ENCODE data around the gene ZSWIM6. TPM values are rescaled to one million over a fixed set of nuclear protein-coding genes. Genes with fewer than 3 reads are reported as not detected.

The ZSWIM6 gene
- total RNA-seq, 1 experiment from 2014 or later: 10.8 TPM

DNA sequence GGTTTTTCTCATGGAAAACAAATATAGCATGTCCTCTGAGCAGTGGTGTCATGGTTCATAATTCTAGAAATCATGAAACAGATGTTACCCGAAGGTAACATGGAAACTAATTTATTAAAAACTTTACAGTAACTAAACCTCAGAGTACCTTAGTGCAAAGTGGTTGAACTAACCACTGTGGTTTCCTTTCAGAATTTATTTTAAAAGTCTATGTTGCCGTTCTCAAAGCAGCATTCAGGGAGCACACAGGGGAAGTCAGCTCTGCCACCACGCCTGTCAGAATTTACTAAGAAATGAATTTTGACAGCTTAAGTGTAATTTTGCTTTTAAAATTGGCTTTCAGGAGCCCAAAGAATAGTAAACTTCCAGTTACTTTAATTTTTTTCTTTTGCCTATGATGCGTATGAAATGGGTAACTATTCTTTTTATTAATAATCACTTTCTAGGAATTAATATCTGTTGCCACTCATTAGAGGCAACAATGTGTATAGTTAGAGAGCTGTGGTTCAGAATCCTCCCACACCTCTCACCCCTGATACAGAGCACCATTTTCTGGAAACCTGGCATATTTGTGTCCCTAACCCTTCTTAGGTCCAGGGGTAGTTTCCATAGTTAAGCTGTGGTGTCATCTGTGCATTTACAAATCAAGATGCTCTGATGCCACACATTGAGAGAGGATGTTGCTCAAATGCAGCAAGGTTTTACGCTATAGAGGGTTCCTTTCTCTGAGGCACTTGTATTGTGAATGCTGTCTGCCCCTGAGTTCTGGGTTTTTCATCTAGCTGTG is 202.6 kb downstream of the ZSWIM6 start:
- BruUV-seq (replicated peaks): no TSS peak
- DNase-seq (ENCODE audit: low read depth, low spot score): no peak
- H3K4me1 ChIP-seq (ENCODE audit: control insufficient read depth, insufficient read depth, low read length): no peaks in the 10 kb centered on the region
- no peak for ATAC-seq
- H3K27ac ChIP-seq (ENCODE audit: low read length): no peak overlapping the region
- intact Hi-C loops (cut with micrococcal nuclease; ENCODE audit: unreplicated experiment): no loop called here
- TF ChIP-seq, protein P1, sequence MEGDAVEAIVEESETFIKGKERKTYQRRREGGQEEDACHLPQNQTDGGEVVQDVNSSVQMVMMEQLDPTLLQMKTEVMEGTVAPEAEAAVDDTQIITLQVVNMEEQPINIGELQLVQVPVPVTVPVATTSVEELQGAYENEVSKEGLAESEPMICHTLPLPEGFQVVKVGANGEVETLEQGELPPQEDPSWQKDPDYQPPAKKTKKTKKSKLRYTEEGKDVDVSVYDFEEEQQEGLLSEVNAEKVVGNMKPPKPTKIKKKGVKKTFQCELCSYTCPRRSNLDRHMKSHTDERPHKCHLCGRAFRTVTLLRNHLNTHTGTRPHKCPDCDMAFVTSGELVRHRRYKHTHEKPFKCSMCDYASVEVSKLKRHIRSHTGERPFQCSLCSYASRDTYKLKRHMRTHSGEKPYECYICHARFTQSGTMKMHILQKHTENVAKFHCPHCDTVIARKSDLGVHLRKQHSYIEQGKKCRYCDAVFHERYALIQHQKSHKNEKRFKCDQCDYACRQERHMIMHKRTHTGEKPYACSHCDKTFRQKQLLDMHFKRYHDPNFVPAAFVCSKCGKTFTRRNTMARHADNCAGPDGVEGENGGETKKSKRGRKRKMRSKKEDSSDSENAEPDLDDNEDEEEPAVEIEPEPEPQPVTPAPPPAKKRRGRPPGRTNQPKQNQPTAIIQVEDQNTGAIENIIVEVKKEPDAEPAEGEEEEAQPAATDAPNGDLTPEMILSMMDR (IDR thresholded peaks at IDR 0.05): no peak
- H3K9me3 ChIP-seq (ENCODE audit: control insufficient read depth, insufficient read depth, low read depth, low read length): no peaks in the 10 kb centered on the region
- H3K4me3 ChIP-seq (ENCODE audit: low read depth in 2 of 2, low read length in 2 of 2): no peak overlapping the region
- ChIA-PET CTCF (no interaction called here), POLR2A (no interaction called here)
- H3K27me3 ChIP-seq (ENCODE audit: control insufficient read depth, insufficient read depth, low read length): no peaks in the 10 kb centered on the region
- H3K36me3 ChIP-seq (ENCODE audit: control insufficient read depth, insufficient read depth, low read length): peaks cover 2% of the 10 kb centered on the region; the same call in 1 of the 2 replicates
- in situ Hi-C loops (cut with HindIII; ENCODE audit: low pct_unique_long_range_greater_than_20kb, low sequenced_read_pairs): no loop called here

- no peaks in the 10 kb centered on the region; the same call in 1 of the 2 replicates for H3K36me3 ChIP-seq (ENCODE audit: control insufficient read depth, insufficient read depth, low read length)
- H3K4me1 ChIP-seq (ENCODE audit: control insufficient read depth, insufficient read depth, low read length): no peaks in the 10 kb centered on the region
- H3K27me3 ChIP-seq (ENCODE audit: control insufficient read depth, insufficient read depth, low read length): no peaks in the 10 kb centered on the region
- BruUV-seq (replicated peaks): no TSS peak
- ATAC-seq (no peak), DNase-seq (ENCODE audit: low read depth, low spot score) (no peak)
- ChIA-PET POLR2A (no interaction called here), CTCF (no interaction called here)
- no peaks in the 10 kb centered on the region for H3K9me3 ChIP-seq (ENCODE audit: control insufficient read depth, insufficient read depth, low read depth, low read length)
- intact Hi-C loops (cut with micrococcal nuclease; ENCODE audit: unreplicated experiment): no loop called here
- H3K27ac ChIP-seq (ENCODE audit: low read length): no peak overlapping the region
- TF ChIP-seq, protein P1 (IDR thresholded peaks at IDR 0.05): no peak
- no peak for TF ChIP-seq POLR2AphosphoS5 (IDR thresholded peaks at IDR 0.05; ENCODE audit: low read depth, low read length)
- TF ChIP-seq REST (IDR thresholded peaks at IDR 0.05; ENCODE audit: insufficient read depth in 1 of 2, low read depth in 2 of 2, low read length in 1 of 2): no peak
- TF ChIP-seq TCF7L2 (IDR thresholded peaks at IDR 0.05; ENCODE audit: low read depth, low read length): no peak
- no peak for TF ChIP-seq SIN3A (IDR thresholded peaks at IDR 0.05; ENCODE audit: borderline replicate concordance, insufficient read depth, low read depth, low read length)
- no peak overlapping the region for H3K4me3 ChIP-seq (ENCODE audit: low read depth in 2 of 2, low read length in 2 of 2)
- in situ Hi-C loops (cut with HindIII; ENCODE audit: low pct_unique_long_range_greater_than_20kb, low sequenced_read_pairs): no loop called here
Observed at GRCh38 chr5:61535828-61536227, 203.8 kb downstream of the ZSWIM6 start.
